Adipose tissue (tissue), 3 donors: ENCODE data around the gene NEDD8. TPM values are rescaled to one million over a fixed set of nuclear protein-coding genes. Genes with fewer than 3 reads are reported as not detected.

ENCODE experiments used
- H3K27ac ChIP-seq: one replicate; pipeline ENCODE4 v1.5.1; 2013; ENCODE audit warnings: low read depth, low read length
- WGBS, 3 donors: extraction: QIAGEN DNeasy Blood & Tissue Kit; methylation state at CpG; one replicate each; pipeline ENCODE4 v1.1.7; 2013; 5-methylcytosine and 5-hydroxymethylcytosine counted together
- polyA plus RNA-seq, 3 donors: library from polyadenylated mRNA; stranded (reverse); fragments of 200-250 nt; gene quantifications; one replicate each; pipeline ENCODE4 v1.2.3, GENCODE V29; 2013
- donor health status: healthy with polysubstance abuse.
- donor health status: Bipolar disorder and iron deficiency.
- donor health status: healthy.

NEDD8 gene
- polyA plus RNA-seq, 3 donors: 82.9 to 296 (median 245) TPM

GRCh38 chr14:24176599-24176998 lies 55.6 kb downstream of the NEDD8 start:
- 94 to 95% (median 95%) methylated on average over 5 of the region's 5 CpGs for WGBS, 3 donors
- no peak overlapping the region for H3K27ac ChIP-seq

GRCh38 chr14:24172871-24173281 lies 59.3 kb downstream of the NEDD8 start:
- 70 to 84% (median 71%) methylated on average over 20 of the region's 20 CpGs for WGBS, 3 donors
- H3K27ac ChIP-seq: no peak overlapping the region

GRCh38 chr14:24172261-24172860 lies 59.8 kb downstream of the NEDD8 start:
- no peak overlapping the region for H3K27ac ChIP-seq
- WGBS, 3 donors: 41 to 71% (median 49%) methylated on average over 30 of the region's 30 CpGs

GRCh38 chr14:24171422-24172260 lies 60.5 kb downstream of the NEDD8 start, which contains the start of gene REC8:
Gene REC8 (plus strand): TSS chr14:24172080. CDS start chr14:24172553, 473 bp downstream.
- H3K27ac ChIP-seq: no peak within 1 kb of the TSS
- WGBS, 3 donors: 16 to 44% (median 18%) methylated on average over 63 of the region's 63 CpGs

GRCh38 chr14:24167469-24168114 lies 64.6 kb downstream of the NEDD8 start:
- 76 to 93% (median 78%) methylated on average over 3 of the region's 3 CpGs for WGBS, 3 donors
- no peak overlapping the region for H3K27ac ChIP-seq

Other genes starting within 250 kb of the NEDD8 start
- gene DHRS4L2, start 243.4 kb downstream of the NEDD8 start, polyA plus RNA-seq: 10 to 100 TPM; 21.3 to 51.4 (median 26.8) TPM
- gene CARMIL3, start 180.4 kb downstream of the NEDD8 start, polyA plus RNA-seq: under 1 TPM; 0.10 to 0.56 (median 0.52) TPM
- gene CPNE6, start 160.8 kb downstream of the NEDD8 start, polyA plus RNA-seq: under 1 TPM in 1 of 3 donors, not detected in 2; 0.01 TPM
- 10 to 100 TPM; 22.0 to 75.5 (median 29.5) TPM for gene PCK2, start 138.1 kb downstream of the NEDD8 start, polyA plus RNA-seq
- gene DCAF11, start 117.6 kb downstream of the NEDD8 start, polyA plus RNA-seq: 10 to 100 TPM; 27.7 to 65.1 (median 35.6) TPM
- 1 to 10 TPM; 1.5 to 1.7 (median 1.6) TPM for gene NRL, start 117.4 kb downstream of the NEDD8 start, polyA plus RNA-seq
- 1 to 10 TPM in 1 of 3 donors, under 1 TPM in 1, not detected in 1; 0.61 to 4.6 TPM for gene FITM1, start 101.7 kb downstream of the NEDD8 start, polyA plus RNA-seq
- 100 to 1,000 TPM in 2 of 3 donors, 10 to 100 TPM in 1; 98.0 to 228 (median 151) TPM for gene PSME1, start 96.2 kb downstream of the NEDD8 start, polyA plus RNA-seq
- gene EMC9, start 90.8 kb downstream of the NEDD8 start, polyA plus RNA-seq: 10 to 100 TPM; 16.3 to 17.3 (median 17.2) TPM
- 100 to 1,000 TPM in 2 of 3 donors, 10 to 100 TPM in 1; 73.7 to 193 (median 107) TPM for gene PSME2, start 85.8 kb downstream of the NEDD8 start, polyA plus RNA-seq
- gene RNF31, start 84.9 kb downstream of the NEDD8 start, polyA plus RNA-seq: 10 to 100 TPM; 36.9 to 49.6 (median 39.3) TPM
- gene IRF9, start 71.1 kb downstream of the NEDD8 start, polyA plus RNA-seq: 10 to 100 TPM; 36.3 to 79.1 (median 42.5) TPM
- 10 to 100 TPM in 1 of 3 donors, 1 to 10 TPM in 2; 3.9 to 19.8 (median 9.4) TPM for gene REC8, start 60.3 kb downstream of the NEDD8 start, polyA plus RNA-seq
- 10 to 100 TPM; 11.7 to 36.1 (median 26.7) TPM for gene IPO4, start 43.6 kb downstream of the NEDD8 start, polyA plus RNA-seq
- gene TM9SF1, start 36.9 kb downstream of the NEDD8 start, polyA plus RNA-seq: 10 to 100 TPM; 13.6 to 44.0 (median 37.7) TPM
- gene TSSK4, start 26.7 kb downstream of the NEDD8 start, polyA plus RNA-seq: under 1 TPM in 2 of 3 donors, not detected in 1; 0.05 to 0.06 TPM
- 100 to 1,000 TPM in 1 of 3 donors, 10 to 100 TPM in 2; 59.6 to 108 (median 85.4) TPM for gene CHMP4A, start 18.9 kb downstream of the NEDD8 start, polyA plus RNA-seq
- gene MDP1, start 16.3 kb downstream of the NEDD8 start, polyA plus RNA-seq: 10 to 100 TPM; 17.7 to 47.6 (median 21.9) TPM
- 10 to 100 TPM; 37.3 to 52.7 (median 52.0) TPM for gene GMPR2, start 562 bp upstream of the NEDD8 start, polyA plus RNA-seq
- 10 to 100 TPM; 35.3 to 58.9 (median 49.3) TPM for gene TINF2, start 10.3 kb upstream of the NEDD8 start, polyA plus RNA-seq
- gene TGM1, start 30.8 kb upstream of the NEDD8 start, polyA plus RNA-seq: 1 to 10 TPM; 2.5 to 4.6 (median 3.3) TPM
- 10 to 100 TPM; 20.7 to 27.0 (median 23.0) TPM for gene RABGGTA, start 39.2 kb upstream of the NEDD8 start, polyA plus RNA-seq
- gene DHRS1, start 67.4 kb upstream of the NEDD8 start, polyA plus RNA-seq: 10 to 100 TPM; 11.3 to 26.4 (median 14.8) TPM
- 10 to 100 TPM in 2 of 3 donors, 1 to 10 TPM in 1; 6.8 to 11.6 (median 11.0) TPM for gene NOP9, start 67.5 kb upstream of the NEDD8 start, polyA plus RNA-seq
- gene CIDEB, start 75.6 kb upstream of the NEDD8 start, polyA plus RNA-seq: 10 to 100 TPM; 10.3 to 18.0 (median 10.6) TPM
- gene LTB4R2, start 77.8 kb upstream of the NEDD8 start, polyA plus RNA-seq: 1 to 10 TPM in 2 of 3 donors, under 1 TPM in 1; 0.79 to 5.9 (median 2.6) TPM
- 10 to 100 TPM in 1 of 3 donors, 1 to 10 TPM in 2; 5.1 to 13.3 (median 6.2) TPM for gene LTB4R, start 79.1 kb upstream of the NEDD8 start, polyA plus RNA-seq
- 100 to 1,000 TPM in 1 of 3 donors, 10 to 100 TPM in 1, 1 to 10 TPM in 1; 8.7 to 107 (median 56.4) TPM for gene ADCY4, start 102.7 kb upstream of the NEDD8 start, polyA plus RNA-seq
- gene RIPK3, start 107.6 kb upstream of the NEDD8 start, polyA plus RNA-seq: 10 to 100 TPM in 1 of 3 donors, 1 to 10 TPM in 2; 7.2 to 15.0 (median 8.4) TPM
- 100 to 1,000 TPM in 1 of 3 donors, 10 to 100 TPM in 2; 12.2 to 166 (median 39.6) TPM for gene NFATC4, start 135.8 kb upstream of the NEDD8 start, polyA plus RNA-seq
- gene NYNRIN, start 166.6 kb upstream of the NEDD8 start, polyA plus RNA-seq: 1 to 10 TPM; 2.7 to 7.6 (median 3.8) TPM
- gene CBLN3, start 197.3 kb upstream of the NEDD8 start, polyA plus RNA-seq: 1 to 10 TPM in 2 of 3 donors, under 1 TPM in 1; 0.89 to 4.3 (median 3.0) TPM
- gene KHNYN, start 197.6 kb upstream of the NEDD8 start, polyA plus RNA-seq: 10 to 100 TPM; 17.9 to 29.2 (median 24.5) TPM
- 10 to 100 TPM; 41.0 to 59.4 (median 48.7) TPM for gene SDR39U1, start 210.4 kb upstream of the NEDD8 start, polyA plus RNA-seq